Thoracic aorta (tissue), 2 donors: ENCODE data around the gene GRIN2B. TPM values are rescaled to one million over a fixed set of nuclear protein-coding genes. Genes with fewer than 3 reads are reported as not detected.

Experiments used
- ATAC-seq: fragments of 150-250 bp; one replicate; pipeline ENCODE4 v1.8.0; 2017; ENCODE audit warnings: low read depth; ENCODE audit not compliant: insufficient number of reproducible peaks, low FRiP score
- DNase-seq: peaks from one replicate; pipeline ENCODE4 v3.0.0-alpha.2; 2020; ENCODE audit warnings: low spot score
- H3K27ac ChIP-seq, 2 donors: fragments of 200-600 bp; sonication (generic); 1 replicate in 1 of 2; 2 replicates in 1 of 2; pipeline ENCODE4 v1.5.1; 2016; ENCODE audit warnings: mild to moderate bottlenecking in 2 of 2, moderate library complexity in 2 of 2
- H3K27me3 ChIP-seq: fragments of 200-600 bp; sonication (generic); replicated peaks from 2 replicates; pipeline ENCODE4 v1.6.0; 2016; ENCODE audit warnings: mild to moderate bottlenecking; ENCODE audit not compliant: insufficient read depth
- H3K36me3 ChIP-seq: fragments of 200-600 bp; sonication (generic); one replicate; pipeline ENCODE4 v1.5.1; 2016
- H3K4me1 ChIP-seq, 2 donors: fragments of 200-600 bp; sonication (generic); 1 replicate in 1 of 2; 2 replicates in 1 of 2; pipeline versions ENCODE4 v1.5.1 to v1.6.0; 2016; ENCODE audit warnings: low read depth in 2 of 2, mild to moderate bottlenecking in 1 of 2; ENCODE audit not compliant: control insufficient read depth in 1 of 2
- H3K4me3 ChIP-seq: fragments of 200-600 bp; sonication (generic); 2 replicates; pipeline ENCODE4 v1.5.1; 2016; ENCODE audit warnings: mild to moderate bottlenecking
- H3K9me3 ChIP-seq: fragments of 200-600 bp; sonication (generic); 2 replicates; pipeline ENCODE4 v1.5.1; 2016
- total RNA-seq, 2 donors: library from RNA; depleted of rRNA; stranded (reverse); fragments of >200 nt; gene quantifications; one replicate each; pipeline versions ENCODE4 v1.1.0 to v1.2.3, GENCODE V29; 2016
- TF ChIP-seq, protein P1 (sequence below): fragments of 200-600 bp; sonication (generic); IDR thresholded peaks from one replicate; pipeline ENCODE4 v1.5.1; 2019; ENCODE audit warnings: antibody characterized with exemption

Gene GRIN2B
- total RNA-seq, 2 donors from 2014 or later = not detected

DNA sequence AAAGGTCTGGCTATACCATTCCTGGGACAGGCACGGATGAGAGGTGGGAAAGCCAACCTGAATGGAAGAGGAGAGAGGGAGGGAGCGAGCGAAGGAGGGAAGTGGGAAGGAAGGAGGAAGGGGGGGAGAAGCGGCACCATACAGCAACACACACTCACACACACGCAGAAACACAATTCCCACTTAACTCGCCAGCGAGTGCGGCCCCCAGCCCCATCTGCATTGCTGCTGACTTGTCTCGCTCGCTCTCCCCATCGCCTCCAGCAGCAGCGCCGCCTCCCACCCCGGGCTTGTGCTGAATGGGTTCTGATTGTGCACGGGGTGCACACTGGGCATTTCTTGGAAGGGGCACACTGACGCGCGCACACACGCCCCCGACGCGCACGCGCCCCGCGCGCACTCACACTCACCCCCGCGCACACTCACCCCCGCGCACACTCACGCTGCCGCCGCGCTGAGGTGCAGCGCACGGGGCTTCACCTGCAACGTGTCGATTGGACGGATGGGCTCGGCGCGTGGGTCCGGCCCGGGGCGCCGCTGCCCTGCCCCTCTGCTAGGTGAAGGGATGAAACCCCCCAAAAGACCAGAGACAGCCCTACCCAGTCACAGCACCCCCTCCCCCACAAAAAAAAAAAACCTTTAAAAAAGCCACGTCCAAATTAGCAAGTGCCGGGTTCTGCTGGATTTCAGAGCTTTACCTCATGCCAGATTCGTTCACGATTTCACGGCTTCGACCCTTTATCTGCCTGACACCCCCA, 685 bp downstream of the GRIN2B start:
- H3K4me1 ChIP-seq = peaks cover 3 to 13% of the 10 kb centered on the region in 2 donors
- TF ChIP-seq, protein P1, sequence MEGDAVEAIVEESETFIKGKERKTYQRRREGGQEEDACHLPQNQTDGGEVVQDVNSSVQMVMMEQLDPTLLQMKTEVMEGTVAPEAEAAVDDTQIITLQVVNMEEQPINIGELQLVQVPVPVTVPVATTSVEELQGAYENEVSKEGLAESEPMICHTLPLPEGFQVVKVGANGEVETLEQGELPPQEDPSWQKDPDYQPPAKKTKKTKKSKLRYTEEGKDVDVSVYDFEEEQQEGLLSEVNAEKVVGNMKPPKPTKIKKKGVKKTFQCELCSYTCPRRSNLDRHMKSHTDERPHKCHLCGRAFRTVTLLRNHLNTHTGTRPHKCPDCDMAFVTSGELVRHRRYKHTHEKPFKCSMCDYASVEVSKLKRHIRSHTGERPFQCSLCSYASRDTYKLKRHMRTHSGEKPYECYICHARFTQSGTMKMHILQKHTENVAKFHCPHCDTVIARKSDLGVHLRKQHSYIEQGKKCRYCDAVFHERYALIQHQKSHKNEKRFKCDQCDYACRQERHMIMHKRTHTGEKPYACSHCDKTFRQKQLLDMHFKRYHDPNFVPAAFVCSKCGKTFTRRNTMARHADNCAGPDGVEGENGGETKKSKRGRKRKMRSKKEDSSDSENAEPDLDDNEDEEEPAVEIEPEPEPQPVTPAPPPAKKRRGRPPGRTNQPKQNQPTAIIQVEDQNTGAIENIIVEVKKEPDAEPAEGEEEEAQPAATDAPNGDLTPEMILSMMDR = no peak
- peak overlapping the region; percentile 53 for H3K4me3 ChIP-seq
- no peaks in the 10 kb centered on the region for H3K27me3 ChIP-seq
- H3K27ac ChIP-seq = no peak overlapping the region
- no peaks in the 10 kb centered on the region for H3K9me3 ChIP-seq
- H3K36me3 ChIP-seq = no peaks in the 10 kb centered on the region
- no peak for ATAC-seq
- no peak for DNase-seq

DNA sequence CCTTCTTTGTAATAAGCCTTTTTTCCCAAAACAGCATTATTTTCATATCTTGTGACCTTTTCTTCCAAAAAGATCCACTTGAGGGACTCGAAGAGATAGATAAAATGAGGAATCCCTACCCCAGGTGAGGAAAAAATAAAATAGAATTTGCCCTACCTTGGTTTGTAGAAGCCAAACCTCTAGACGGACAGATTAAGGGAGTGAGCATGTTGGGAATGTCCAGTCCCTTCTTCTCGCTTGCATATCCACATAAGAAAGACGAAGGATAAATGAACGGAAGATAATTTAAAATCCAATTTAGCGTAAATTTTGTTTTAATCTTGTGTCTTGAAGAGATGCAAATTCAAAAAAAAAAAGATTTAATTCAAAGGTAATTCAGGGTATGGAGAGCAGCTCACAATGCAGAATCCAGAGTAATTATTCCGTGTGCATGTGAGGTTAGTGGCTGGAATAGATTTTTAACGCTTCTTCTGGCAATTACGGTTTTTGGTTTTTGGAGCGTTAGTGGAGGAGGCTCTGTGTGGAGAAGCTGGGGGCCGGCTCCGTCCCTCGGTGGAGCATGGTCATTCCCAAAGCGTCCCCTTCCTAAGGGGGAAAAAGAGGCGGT, 1.5 kb downstream of the GRIN2B start:
- no peaks in the 10 kb centered on the region for H3K27me3 ChIP-seq
- TF ChIP-seq, protein P1 = no peak
- no peak overlapping the region for H3K4me3 ChIP-seq

DNA sequence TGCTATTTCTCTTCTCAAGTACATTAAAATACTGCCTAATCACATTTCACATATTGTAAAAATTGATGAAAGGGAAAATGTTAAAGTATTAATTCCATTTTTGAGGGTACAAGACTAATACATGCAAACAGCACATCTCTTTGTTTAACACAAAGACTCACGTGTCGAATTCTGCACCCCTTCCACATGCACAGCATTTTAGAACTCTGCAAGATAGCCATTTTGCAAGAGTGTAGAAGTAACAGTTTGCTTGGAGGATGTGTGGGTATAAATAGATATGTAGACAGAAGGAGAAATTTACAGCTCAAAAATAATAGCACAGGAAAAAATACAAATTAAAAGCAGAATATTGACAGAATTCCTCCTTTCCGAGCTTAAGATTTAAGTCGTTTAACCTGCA, 2.5 kb downstream of the GRIN2B start:
- Histone ChIP-seq H3K27ac (no peak overlapping the region), H3K27me3 (no peaks in the 10 kb centered on the region), H3K4me3 (no peak overlapping the region), H3K4me1 (peaks cover 3 to 13% of the 10 kb centered on the region in 2 donors), H3K9me3 (no peaks in the 10 kb centered on the region), H3K36me3 (no peaks in the 10 kb centered on the region)
- no peak for DNase-seq
- TF ChIP-seq, protein P1 = no peak
- ATAC-seq = no peak

More for the DNA sequence above, 1.5 kb downstream of the GRIN2B start:
- no peak overlapping the region for H3K27ac ChIP-seq
- no peaks in the 10 kb centered on the region for H3K9me3 ChIP-seq
- DNase-seq (no peak), ATAC-seq (no peak)
- H3K36me3 ChIP-seq = no peaks in the 10 kb centered on the region
- H3K4me1 ChIP-seq = peaks cover 3 to 13% of the 10 kb centered on the region in 2 donors

DNA sequence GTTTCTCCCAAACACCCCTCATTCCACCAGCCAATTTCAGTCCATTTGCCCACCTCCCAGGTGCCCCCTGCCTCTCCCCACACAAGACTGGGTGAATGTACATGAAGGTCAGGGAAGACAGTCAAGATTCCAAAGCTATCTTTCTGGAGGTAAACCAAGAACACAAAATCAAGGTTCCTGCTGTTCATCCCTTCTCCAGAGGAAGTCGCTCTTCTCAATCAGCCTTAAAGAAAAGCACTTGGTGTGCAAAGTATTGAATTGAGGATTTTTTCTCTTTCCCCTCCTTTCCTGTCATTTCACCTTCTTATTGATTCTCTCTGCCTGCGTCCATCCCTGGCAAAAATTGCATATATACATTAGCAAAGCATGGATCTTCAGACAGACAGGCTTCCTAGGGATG, 4.5 kb downstream of the GRIN2B start:
- no peak for ATAC-seq
- no peaks in the 10 kb centered on the region for H3K9me3 ChIP-seq
- peaks cover 3 to 13% of the 10 kb centered on the region in 2 donors for H3K4me1 ChIP-seq
- no peaks in the 10 kb centered on the region for H3K36me3 ChIP-seq
- H3K27ac ChIP-seq = no peak overlapping the region
- H3K27me3 ChIP-seq = no peaks in the 10 kb centered on the region
- TF ChIP-seq, protein P1 = no peak
- H3K4me3 ChIP-seq = no peak overlapping the region
- DNase-seq = no peak

DNA sequence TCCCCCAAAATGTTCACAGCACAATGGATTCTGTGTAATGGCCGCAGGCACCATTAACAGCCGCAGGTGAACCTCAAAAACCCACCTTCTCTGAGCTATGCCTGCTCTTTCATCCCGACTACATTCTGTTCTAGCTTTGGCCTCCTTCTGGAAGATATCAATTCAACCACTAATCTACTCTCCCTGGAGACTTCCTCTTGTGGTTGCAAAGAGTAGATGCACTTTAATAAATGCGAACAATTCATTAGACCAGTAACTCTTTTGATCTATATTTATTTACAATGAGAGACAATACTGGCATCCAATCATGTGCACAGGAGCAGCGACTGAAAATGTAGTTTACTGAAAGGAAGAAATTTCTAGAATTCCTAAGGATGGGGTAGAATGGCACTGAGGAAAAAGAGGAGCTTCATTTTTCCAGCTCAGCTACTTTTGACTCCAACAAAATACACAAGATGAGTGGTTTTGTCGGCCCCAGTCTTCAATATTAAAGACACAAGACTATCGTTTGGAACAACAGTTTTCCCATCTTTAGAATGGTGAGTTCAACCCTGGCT, 5.3 kb downstream of the GRIN2B start:
- Histone ChIP-seq H3K4me3 (no peak overlapping the region), H3K9me3 (no peaks in the 10 kb centered on the region), H3K36me3 (no peaks in the 10 kb centered on the region), H3K27me3 (no peaks in the 10 kb centered on the region), H3K4me1 (peaks cover under 1 to 8% of the 10 kb centered on the region in 2 donors), H3K27ac (no peak overlapping the region)
- DNase-seq (no peak), ATAC-seq (no peak)
- TF ChIP-seq, protein P1 = no peak
